Sigmoid colon (tissue), 7 donors: ENCODE measurements around the gene FAM168B. TPM values are rescaled to one million over a fixed set of nuclear protein-coding genes. Genes with fewer than 3 reads are reported as not detected.

Experiments
- DNase-seq: peaks from one replicate; pipeline ENCODE4 v3.0.0-alpha.2; 2019
- H3K27ac ChIP-seq, 4 donors: fragments of 200-600 bp; sonication (generic); one replicate each; pipeline ENCODE4 v1.5.1; 2016 to 2019; ENCODE audit warnings: mild to moderate bottlenecking in 1 of 4
- H3K27me3 ChIP-seq, 3 donors: fragments of 200-600 bp; sonication (generic); one replicate each; pipeline ENCODE4 v1.5.1; 2019; ENCODE audit warnings: mild to moderate bottlenecking in 1 of 3
- H3K36me3 ChIP-seq, 4 donors: fragments of 200-600 bp; sonication (generic); one replicate each; pipeline ENCODE4 v1.5.1; 2016 to 2019
- H3K4me1 ChIP-seq, 4 donors: fragments of 200-600 bp; sonication (generic); one replicate each; pipeline ENCODE4 v1.5.1; 2017 to 2019
- H3K4me3 ChIP-seq, 4 donors: fragments of 200-600 bp; sonication (generic); one replicate each; pipeline ENCODE4 v1.5.1; 2017 to 2019; ENCODE audit warnings: mild to moderate bottlenecking in 2 of 4, moderate library complexity in 1 of 4
- H3K9me3 ChIP-seq, 4 donors: fragments of 200-600 bp in 3 of 4; sonication (generic) in 3 of 4; one replicate each; pipeline versions ENCODE4 v1.5.1 to v1.6.1; 2013 to 2019
- CTCF ChIP-seq, 4 experiments: fragments of 450-650 bp in 3 of 4; fragments of 200-600 bp in 1 of 4; IDR thresholded peaks; one replicate each; pipeline ENCODE4 v1.5.1; 2016 to 2019; ENCODE audit warnings: antibody characterized with exemption in 4 of 4, mild to moderate bottlenecking in 3 of 4, moderate library complexity in 2 of 4
- EP300 ChIP-seq, 4 donors: sonication (generic); formaldehyde crosslinking; IDR thresholded peaks; one replicate each; pipeline ENCODE4 v1.6.1; 2017; ENCODE audit warnings: antibody characterized with exemption in 4 of 4
- POLR2A ChIP-seq, 2 donors: fragments of 450-650 bp; IDR thresholded peaks; one replicate each; pipeline ENCODE4 v1.6.1; 2016; ENCODE audit warnings: antibody characterized with exemption in 2 of 2, mild to moderate bottlenecking in 2 of 2, moderate library complexity in 2 of 2
- POLR2AphosphoS5 ChIP-seq, 4 donors: sonication (generic); formaldehyde crosslinking; IDR thresholded peaks; one replicate each; pipeline ENCODE4 v1.6.1; 2017; ENCODE audit warnings: antibody characterized with exemption in 4 of 4
- WGBS, 2 donors: extraction: QIAGEN DNeasy Blood & Tissue Kit; methylation state at CpG; one replicate each; pipeline ENCODE4 v1.1.7; 2013; 5-methylcytosine and 5-hydroxymethylcytosine counted together
- intact Hi-C: fragments of 100-400 bp; cut with DNase I; formaldehyde crosslinking; loops from one replicate; pipeline ENCODE4 v1.15.1; 2023
- polyA plus RNA-seq, 3 donors: library from polyadenylated mRNA; stranded (reverse); fragments of 200-250 nt; gene quantifications; one replicate each; pipeline ENCODE4 v1.2.3, GENCODE V29; 2013
- total RNA-seq, 4 donors: library from RNA; depleted of rRNA; stranded (reverse); fragments of >200 nt; gene quantifications; one replicate each; pipeline ENCODE4 v1.1.0, GENCODE V29; 2016
- donor health status: healthy with polysubstance abuse.
- donor health status: Bipolar disorder and iron deficiency.
- donor health status: healthy.

FAM168B gene
- total and polyA plus RNA-seq, 7 donors: 29.1 to 153 (median 125) TPM

GRCh38 chr2:131035826-131036231 lies 57.4 kb downstream of the FAM168B start:
- no peaks in the 10 kb centered on the region for H3K36me3 ChIP-seq
- WGBS, 2 donors: 55 to 74% methylated on average over 10 of the region's 10 CpGs
- intact Hi-C loops: no loop called here
- TF ChIP-seq EP300 (IDR thresholded peaks at IDR 0.05): no peak
- TF ChIP-seq CTCF (IDR thresholded peaks at IDR 0.05): no peak
- peak in 1 of 4 donors; percentile 33 for TF ChIP-seq POLR2AphosphoS5 (IDR thresholded peaks at IDR 0.05)
- TF ChIP-seq POLR2A (IDR thresholded peaks at IDR 0.05): no peak
- DNase-seq: peak; percentile 58
- no peaks in the 10 kb centered on the region for H3K9me3 ChIP-seq
- peak overlapping the region; percentile 41 to 63 (median 59) for H3K4me3 ChIP-seq
- H3K27ac ChIP-seq: peak overlapping the region; percentile 32 to 63 (median 59)
- peaks cover 0 to 34% (median 30%) of the 10 kb centered on the region in 4 donors for H3K4me1 ChIP-seq
- H3K27me3 ChIP-seq: no peaks in the 10 kb centered on the region

- 8 to 10% methylated on average over 65 of the region's 65 CpGs for WGBS, 2 donors
- intact Hi-C loops: no loop called here
- H3K27me3 ChIP-seq: no peaks in the 10 kb centered on the region
Measured at GRCh38 chr2:131035112-131035825, 58.0 kb downstream of the FAM168B start.

GRCh38 chr2:131034122-131035051 lies 58.9 kb downstream of the FAM168B start:
- Histone ChIP-seq H3K9me3 (no peaks in the 10 kb centered on the region), H3K36me3 (no peaks in the 10 kb centered on the region), H3K27ac (peak overlapping the region; percentile 46 to 56 (median 53)), H3K4me3 (peak overlapping the region; percentile 36 to 63 (median 59)), H3K27me3 (no peaks in the 10 kb centered on the region), H3K4me1 (peaks cover 0 to 24% (median 20%) of the 10 kb centered on the region in 4 donors)
- TF ChIP-seq EP300 (IDR thresholded peaks at IDR 0.05): no peak
- TF ChIP-seq CTCF (IDR thresholded peaks at IDR 0.05): no peak
- TF ChIP-seq POLR2A (IDR thresholded peaks at IDR 0.05): no peak
- no peak for TF ChIP-seq POLR2AphosphoS5 (IDR thresholded peaks at IDR 0.05)
- intact Hi-C loops: no loop called here
- 2 to 4% methylated on average over 61 of the region's 61 CpGs for WGBS, 2 donors
- DNase-seq: peak; percentile 63

More at GRCh38 chr2:131035112-131035825, 58.0 kb downstream of the FAM168B start:
- Histone ChIP-seq H3K4me1 (peaks cover 0 to 28% (median 25%) of the 10 kb centered on the region in 4 donors), H3K4me3 (peak overlapping the region; percentile 41 to 63 (median 59)), H3K36me3 (no peaks in the 10 kb centered on the region), H3K27ac (peak overlapping the region; percentile 32 to 63 (median 59)), H3K9me3 (no peaks in the 10 kb centered on the region)
- TF ChIP-seq POLR2AphosphoS5 (IDR thresholded peaks at IDR 0.05) (no peak), CTCF (IDR thresholded peaks at IDR 0.05) (no peak), POLR2A (IDR thresholded peaks at IDR 0.05) (no peak), EP300 (IDR thresholded peaks at IDR 0.05) (no peak)
- DNase-seq: peak; percentile 55

GRCh38 chr2:131033786-131034121 lies 59.5 kb downstream of the FAM168B start:
- Histone ChIP-seq H3K9me3 (no peaks in the 10 kb centered on the region), H3K27me3 (no peaks in the 10 kb centered on the region), H3K4me1 (peaks cover 0 to 24% (median 20%) of the 10 kb centered on the region in 4 donors), H3K27ac (no peak overlapping the region), H3K36me3 (no peaks in the 10 kb centered on the region), H3K4me3 (no peak overlapping the region)
- WGBS, 2 donors: 31 to 74% methylated on average over 1 of the region's 1 CpG
- DNase-seq: peak; percentile 2
- TF ChIP-seq CTCF (IDR thresholded peaks at IDR 0.05) (no peak), POLR2AphosphoS5 (IDR thresholded peaks at IDR 0.05) (no peak), POLR2A (IDR thresholded peaks at IDR 0.05) (no peak), EP300 (IDR thresholded peaks at IDR 0.05) (no peak)
- intact Hi-C loops: no loop called here
